ENCODE results near the gene JAM2.
"Not testable (repeated sequence)": the region's sequence is repeated elsewhere in the genome, so short reads cannot be mapped to it uniquely, and the experiment has no call there.

The JAM2 gene

GRCh38 chr21:25638660-25639550 lies at the start of gene JAM2:
TSS of gene JAM2 (plus strand) at chr21:25639258. CDS start at chr21:25639822, 564 bp downstream.
- DNase-seq, result no peak

- no peak for DNase-seq
These were observed 49.2 kb upstream of the JAM2 start for GRCh38 chr21:25589887-25590286.

GRCh38 chr21:25607151-25608043 lies 31.7 kb upstream of the JAM2 start, which contains the start of gene MRPL39:
TSS of gene MRPL39 (minus strand) at chr21:25607481. CDS start at chr21:25607475, 6 bp downstream.
- DNase-seq, result peak; percentile 53 to 71

GRCh38 chr21:25608044-25608737 lies 30.9 kb upstream of the JAM2 start:
- DNase-seq, result peak; percentile 29 to 64

- no peak for DNase-seq
These were observed 24.6 kb upstream of the JAM2 start for GRCh38 chr21:25614441-25614840.

- DNase-seq, result no peak
These were observed 23.2 kb upstream of the JAM2 start for GRCh38 chr21:25615880-25616279.

GRCh38 chr21:25619198-25619597 lies 19.9 kb upstream of the JAM2 start:
- DNase-seq, result no peak

- no peak for DNase-seq
These were observed 14.5 kb upstream of the JAM2 start for GRCh38 chr21:25624511-25624910.

GRCh38 chr21:25625036-25625435 lies 14.0 kb upstream of the JAM2 start:
- DNase-seq, result no peak

- not testable (repeated sequence) for DNase-seq
These were observed 13.1 kb upstream of the JAM2 start for GRCh38 chr21:25625776-25626555.

- DNase-seq, result no peak
These were observed 12.3 kb upstream of the JAM2 start for GRCh38 chr21:25626757-25627156.

GRCh38 chr21:25632296-25632695 lies 6.8 kb upstream of the JAM2 start:
- no peak for DNase-seq

- DNase-seq, result no peak
These were observed 3.7 kb upstream of the JAM2 start for GRCh38 chr21:25635310-25635709.

GRCh38 chr21:25636727-25637126 lies 2.3 kb upstream of the JAM2 start:
- no peak for DNase-seq

GRCh38 chr21:25637851-25638659 lies 1.0 kb upstream of the JAM2 start:
- no peak for DNase-seq

GRCh38 chr21:25639551-25640201 lies 618 bp downstream of the JAM2 start:
- DNase-seq, result no peak

- no peak for DNase-seq
These were observed 1.3 kb downstream of the JAM2 start for GRCh38 chr21:25640202-25640942.

- no peak for DNase-seq
These were observed 1.9 kb downstream of the JAM2 start for GRCh38 chr21:25640943-25641292.

- no peak for DNase-seq
These were observed 4.4 kb downstream of the JAM2 start for GRCh38 chr21:25643486-25643885.

GRCh38 chr21:25646474-25646873 lies 7.4 kb downstream of the JAM2 start:
- DNase-seq, result no peak

Data from NCI-H187 (cell line).